GM19455 (cell line): ENCODE measurements around the gene ZCCHC17.
A peak's percentile ranks its signal among the peaks of the same experiment; 100 is the strongest.
"Not testable (repeated sequence)": the region's sequence is repeated elsewhere in the genome, so short reads cannot be mapped to it uniquely, and the experiment has no call there.

Source experiments
- ATAC-seq: cut with Tn5 transposase; IDR thresholded peaks from one replicate; pipeline ENCODE4 v1.9.1; 2021; ENCODE audit not compliant: unreplicated experiment

ZCCHC17 gene, protein sequence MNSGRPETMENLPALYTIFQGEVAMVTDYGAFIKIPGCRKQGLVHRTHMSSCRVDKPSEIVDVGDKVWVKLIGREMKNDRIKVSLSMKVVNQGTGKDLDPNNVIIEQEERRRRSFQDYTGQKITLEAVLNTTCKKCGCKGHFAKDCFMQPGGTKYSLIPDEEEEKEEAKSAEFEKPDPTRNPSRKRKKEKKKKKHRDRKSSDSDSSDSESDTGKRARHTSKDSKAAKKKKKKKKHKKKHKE

DNA sequence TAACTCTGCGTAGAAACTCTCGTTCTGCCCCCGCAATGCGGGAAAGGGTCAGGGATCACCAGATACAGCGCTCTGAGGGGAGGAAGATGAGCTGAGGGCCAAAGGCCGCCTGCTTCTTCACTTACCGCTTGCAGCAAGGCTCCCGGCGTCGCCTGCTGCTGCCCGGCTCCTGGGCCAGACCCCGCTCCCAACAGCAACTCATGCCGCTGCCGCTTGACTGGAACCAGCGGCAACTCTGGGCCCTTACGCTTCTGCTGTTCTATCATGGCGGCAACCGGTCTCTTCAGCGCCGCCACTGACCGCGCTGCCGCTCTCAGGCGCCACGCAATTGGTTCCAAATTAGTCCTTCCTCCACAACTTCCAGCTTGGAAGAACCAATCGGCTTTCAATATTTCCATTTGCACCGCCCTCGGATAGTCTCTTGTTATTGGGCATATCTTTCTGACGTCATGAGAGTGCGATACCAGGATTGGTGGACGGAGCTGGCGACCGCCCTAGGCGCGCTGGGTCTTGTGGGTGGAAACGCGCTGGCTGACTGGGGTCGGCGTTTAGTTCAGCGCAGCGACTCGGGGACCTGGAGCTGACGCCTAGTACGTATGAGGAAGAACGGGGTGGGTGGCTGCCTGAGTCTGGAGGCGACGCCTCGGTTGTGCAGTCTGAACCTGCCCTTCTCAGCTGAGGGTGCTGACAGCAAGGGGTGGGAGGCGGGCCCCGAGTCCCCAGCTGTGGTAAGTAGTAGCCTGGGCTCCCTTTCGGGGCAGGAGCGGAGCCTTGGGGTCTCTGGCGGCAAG is at the start of gene ZCCHC17, which contains the start of gene SNRNP40:
TSS of gene ZCCHC17 (plus strand) at position 547 of the 791 bp plus-strand sequence. CDS start 13,067 bp downstream, outside the sequence.
TSS of gene SNRNP40 (minus strand) at position 303 of the 791 bp plus-strand sequence. CDS start at position 266, 37 bp downstream.
- ATAC-seq, result peak; percentile 94

DNA sequence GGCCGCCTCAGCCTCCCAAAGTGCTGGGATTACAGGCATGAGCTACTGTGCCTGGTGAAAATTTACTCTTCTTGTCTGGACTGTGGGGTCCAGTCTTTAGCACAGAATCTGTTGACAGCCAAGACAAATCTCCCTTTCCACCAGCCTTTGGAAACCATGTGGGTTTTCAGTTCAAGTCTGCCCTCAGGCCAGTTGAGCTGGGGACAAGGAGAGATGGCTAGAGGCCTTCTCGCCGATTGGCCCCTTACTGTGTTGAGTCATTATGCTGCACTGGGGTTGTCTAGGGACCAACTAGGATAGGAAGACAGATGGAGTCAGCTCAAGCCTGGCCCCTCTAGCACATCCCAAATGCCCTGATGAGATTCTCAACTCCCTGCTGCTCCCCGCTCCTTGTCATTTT is 48.6 kb upstream of the ZCCHC17 start:
- no peak for ATAC-seq

GRCh38 chr1:31249854-31250253 is 47.0 kb upstream of the ZCCHC17 start:
- ATAC-seq, result no peak

DNA sequence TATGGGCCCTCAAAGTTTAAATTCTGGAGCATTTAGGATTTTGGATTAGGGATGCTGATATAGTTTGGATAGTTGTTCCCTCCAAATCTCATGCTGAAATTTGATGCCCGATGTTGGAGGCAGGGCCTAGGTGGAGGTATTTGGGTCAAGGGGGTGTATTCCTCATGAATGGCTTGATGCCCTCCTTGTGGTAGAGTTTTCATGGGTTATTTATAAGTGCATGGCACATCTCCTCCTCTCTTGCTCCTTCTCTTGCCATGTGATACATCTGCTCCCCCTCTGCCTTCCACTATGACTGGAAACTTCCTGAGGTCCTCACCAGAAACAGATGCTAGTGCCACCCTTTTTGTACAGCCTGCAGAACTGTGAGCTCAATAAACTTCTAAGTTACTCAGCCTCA is 39.6 kb upstream of the ZCCHC17 start:
- no peak for ATAC-seq

DNA sequence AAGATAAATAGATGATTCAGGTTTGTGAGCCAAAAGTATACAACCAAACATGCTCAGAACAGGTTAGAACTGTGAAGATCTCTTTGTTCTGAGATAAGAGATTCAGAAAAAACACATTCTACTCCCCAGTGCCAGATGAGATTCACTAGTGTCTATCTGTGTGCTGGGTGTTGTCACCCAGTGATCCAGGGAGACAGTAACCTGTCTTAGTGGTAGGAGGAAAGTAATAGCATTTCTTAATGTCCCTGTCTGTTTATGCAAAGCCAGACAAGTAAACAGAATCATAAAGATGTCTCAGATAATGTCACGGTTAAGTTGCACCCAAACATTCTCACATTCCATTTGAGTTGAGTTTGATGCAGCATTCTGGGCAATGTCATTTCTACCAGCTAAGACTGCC is 38.3 kb upstream of the ZCCHC17 start:
- ATAC-seq, result no peak

- ATAC-seq, result no peak
Measured at GRCh38 chr1:31259746-31260145, 37.1 kb upstream of the ZCCHC17 start.

DNA sequence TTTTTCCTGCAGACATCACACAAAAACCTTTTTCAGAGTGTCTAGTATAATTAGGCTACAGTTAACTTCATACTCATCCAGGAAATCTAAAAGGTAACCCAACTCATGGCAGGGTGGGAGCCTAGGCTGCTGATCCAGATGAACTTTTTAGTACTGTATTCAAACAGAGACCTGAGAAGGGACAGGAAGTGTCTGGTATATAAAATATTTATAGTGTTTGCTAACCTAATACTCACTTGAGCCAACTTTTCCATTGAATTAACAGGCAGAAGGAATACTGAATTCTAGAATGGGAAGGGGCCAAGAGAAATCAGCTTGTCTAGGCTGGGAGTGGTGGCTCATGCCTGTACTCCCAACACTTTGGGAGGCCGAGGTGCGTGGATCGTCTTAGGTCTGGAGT is 34.9 kb upstream of the ZCCHC17 start:
- no peak for ATAC-seq

DNA sequence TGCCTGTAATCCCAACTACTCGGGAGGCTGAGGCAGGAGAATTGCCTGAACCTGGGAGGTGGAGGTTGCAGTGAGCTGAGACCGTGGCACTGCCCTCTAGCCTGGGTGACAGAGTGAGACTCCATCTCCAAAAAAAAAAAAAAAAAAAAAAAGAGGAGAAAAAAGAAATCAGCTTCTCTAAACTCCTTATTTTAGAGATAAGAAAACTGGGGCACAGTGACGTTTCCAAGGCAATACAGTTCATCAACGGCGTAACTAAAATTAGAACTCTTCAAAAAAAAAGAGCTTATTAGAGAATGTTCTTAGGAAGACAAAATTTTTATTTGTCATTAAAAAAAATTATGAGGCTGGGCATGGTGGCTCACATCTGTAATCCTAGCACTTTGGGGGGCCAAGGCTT is 34.4 kb upstream of the ZCCHC17 start:
- ATAC-seq, result not testable (repeated sequence)

DNA sequence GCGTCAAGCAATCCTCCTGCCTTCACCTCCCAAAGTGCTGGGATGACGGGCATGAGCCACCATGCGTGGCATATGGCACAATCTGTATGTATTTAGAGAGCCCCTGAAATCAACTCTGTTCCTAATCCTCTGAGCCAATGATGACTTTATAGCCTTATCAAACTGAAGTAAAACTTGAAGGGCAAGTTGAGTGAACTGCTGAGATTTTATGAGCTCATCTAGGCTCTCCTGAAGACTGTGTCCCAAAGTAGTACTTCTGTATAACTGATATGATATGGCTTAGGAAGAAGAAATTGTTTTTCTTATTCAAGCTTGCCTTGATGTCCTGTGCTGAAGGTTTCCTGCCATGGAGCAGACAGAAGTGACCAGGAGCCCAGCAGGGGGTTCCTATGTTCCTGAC is 33.4 kb upstream of the ZCCHC17 start:
- no peak for ATAC-seq

GRCh38 chr1:31264790-31265386 is 31.9 kb upstream of the ZCCHC17 start:
- ATAC-seq, result no peak

DNA sequence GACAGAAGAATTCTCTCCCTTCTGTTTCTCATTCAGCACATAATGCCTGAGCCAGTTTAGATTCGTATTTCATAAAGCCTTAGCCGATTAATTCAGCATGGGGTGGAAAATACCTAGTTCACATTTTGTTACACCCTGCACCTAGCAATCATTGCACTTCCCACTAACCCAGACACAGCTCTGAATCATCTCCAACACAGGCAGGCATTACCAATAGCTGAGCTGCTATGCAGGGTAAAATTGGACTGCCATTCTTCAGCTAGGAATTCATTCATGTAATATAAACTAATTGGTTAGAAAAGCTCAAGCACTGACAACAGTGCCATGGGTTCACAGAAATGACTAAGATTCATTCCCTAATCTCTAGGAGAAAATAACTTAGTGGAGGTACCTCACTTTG is 30.3 kb upstream of the ZCCHC17 start:
- ATAC-seq, result no peak

- no peak for ATAC-seq
Measured at GRCh38 chr1:31272369-31272768, 24.5 kb upstream of the ZCCHC17 start.

- no peak for ATAC-seq
Measured at GRCh38 chr1:31273619-31274018, 23.2 kb upstream of the ZCCHC17 start.

DNA sequence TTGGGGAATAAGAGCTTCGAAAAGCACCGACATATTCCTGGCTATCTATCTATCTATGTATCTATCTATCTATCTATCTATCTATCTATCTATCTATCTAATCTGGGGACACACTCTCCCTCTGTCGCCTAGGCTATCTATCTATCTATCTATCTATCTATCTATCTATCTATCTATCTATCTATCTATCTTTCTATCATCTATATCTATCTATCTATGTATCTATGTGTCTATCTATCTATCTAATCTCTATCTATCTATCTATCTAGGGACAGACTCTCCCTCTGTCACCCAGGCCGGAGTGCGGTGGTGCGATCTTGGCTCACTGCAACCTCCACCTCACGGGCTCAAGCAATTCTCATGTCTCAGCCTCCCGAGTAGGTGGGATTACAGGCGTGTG is 14.4 kb upstream of the ZCCHC17 start:
- not testable (repeated sequence) for ATAC-seq

- not testable (repeated sequence) for ATAC-seq
Measured at GRCh38 chr1:31287791-31288190, 9.0 kb upstream of the ZCCHC17 start.

- ATAC-seq, result no peak
Measured at GRCh38 chr1:31289021-31289420, 7.8 kb upstream of the ZCCHC17 start.

GRCh38 chr1:31295874-31296485 is 852 bp upstream of the ZCCHC17 start:
- ATAC-seq, result no peak

- no peak for ATAC-seq
Measured at GRCh38 chr1:31297277-31298247, 730 bp downstream of the ZCCHC17 start.

GRCh38 chr1:31299365-31299764 is 2.5 kb downstream of the ZCCHC17 start:
- ATAC-seq, result no peak

GRCh38 chr1:31300193-31300592 is 3.4 kb downstream of the ZCCHC17 start:
- no peak for ATAC-seq
